OCI-LY1 (cell line): ENCODE data around the gene EFNA2.

Experiments used
- H2AFZ ChIP-seq: fragments of 200-600 bp; sonication (generic), shearing (Covaris generic); 2 replicates; pipeline ENCODE4 v1.6.0; 2014; ENCODE audit warnings: antibody characterized with exemption, mild to moderate bottlenecking, low read length
- H3F3A ChIP-seq: fragments of 200-600 bp; sonication (generic), shearing (Covaris generic); 2 replicates; pipeline ENCODE4 v1.6.0; 2014; ENCODE audit warnings: mild to moderate bottlenecking, antibody characterized with exemption, low read length, moderate library complexity; ENCODE audit not compliant: insufficient read depth
- H3K27ac ChIP-seq: fragments of 200-600 bp; sonication (generic); 2 replicates; pipeline ENCODE4 v1.5.1; 2014; ENCODE audit warnings: low read length, mixed run types, mild to moderate bottlenecking, low read depth; ENCODE audit not compliant: poor library complexity, severe bottlenecking
- H3K27me3 ChIP-seq: fragments of 200-600 bp; sonication (generic); 2 replicates; pipeline ENCODE4 v1.6.0; 2014; ENCODE audit warnings: antibody characterized with exemption, mild to moderate bottlenecking, low read length, moderate library complexity; ENCODE audit not compliant: insufficient read depth
- H3K36me3 ChIP-seq: fragments of 200-600 bp; sonication (generic); 2 replicates; pipeline ENCODE4 v1.6.1; 2014; ENCODE audit warnings: mild to moderate bottlenecking, antibody characterized with exemption, low read length, moderate library complexity, mixed read lengths; ENCODE audit not compliant: insufficient read depth
- H3K4me1 ChIP-seq: fragments of 200-600 bp; sonication (generic); 2 replicates; pipeline ENCODE4 v1.5.1; 2014; ENCODE audit warnings: mild to moderate bottlenecking, low read length, moderate library complexity; ENCODE audit not compliant: insufficient read depth, severe bottlenecking
- H3K4me2 ChIP-seq: fragments of 200-600 bp; sonication (generic), shearing (Covaris generic); 2 replicates; pipeline ENCODE4 v1.6.1; 2014; ENCODE audit warnings: low read length
- H3K4me3 ChIP-seq: fragments of 200-600 bp; sonication (generic); 2 replicates; pipeline ENCODE4 v1.5.1; 2014; ENCODE audit warnings: low read length, low read depth, mild to moderate bottlenecking, mixed read lengths; ENCODE audit not compliant: poor library complexity, severe bottlenecking
- H3K79me2 ChIP-seq: fragments of 200-600 bp; shearing (Covaris generic); 2 replicates; pipeline ENCODE4 v1.6.1; 2016; ENCODE audit warnings: mixed run types, low read length, mixed read lengths; ENCODE audit not compliant: insufficient read depth
- H3K9ac ChIP-seq: fragments of 200-600 bp; sonication (generic), shearing (Covaris generic); 2 replicates; pipeline ENCODE4 v1.6.1; 2014; ENCODE audit warnings: mild to moderate bottlenecking, low read length, mixed read lengths
- H3K9me2 ChIP-seq: fragments of 200-600 bp; sonication (generic), shearing (Covaris generic); 2 replicates; pipeline ENCODE4 v1.6.1; 2014; ENCODE audit warnings: low read depth, mild to moderate bottlenecking, low read length, mixed read lengths
- H3K9me3 ChIP-seq: fragments of 200-600 bp; shearing (Covaris generic); 2 replicates; pipeline ENCODE4 v1.6.1; 2014; ENCODE audit warnings: low read length, mixed read lengths
- H4K20me1 ChIP-seq: fragments of 200-600 bp; sonication (generic), shearing (Covaris generic); 2 replicates; pipeline ENCODE4 v1.6.0; 2016; ENCODE audit warnings: mild to moderate bottlenecking, low read length; ENCODE audit not compliant: insufficient read depth
- CTCF ChIP-seq: fragments of 200-600 bp; sonication (generic), shearing (Covaris generic); IDR thresholded peaks from 2 replicates; pipeline ENCODE4 v1.5.1; 2017; ENCODE audit warnings: mild to moderate bottlenecking, antibody characterized with exemption, low read length, moderate library complexity, mixed read lengths
- EZH2 ChIP-seq: fragments of 200-600 bp; sonication (generic), shearing (Covaris generic); IDR thresholded peaks from 2 replicates; pipeline ENCODE4 v1.8.0; 2017; ENCODE audit warnings: borderline replicate concordance, mixed run types, mild to moderate bottlenecking, antibody characterized with exemption, low read length, moderate library complexity, mixed read lengths

EFNA2 gene

DNA sequence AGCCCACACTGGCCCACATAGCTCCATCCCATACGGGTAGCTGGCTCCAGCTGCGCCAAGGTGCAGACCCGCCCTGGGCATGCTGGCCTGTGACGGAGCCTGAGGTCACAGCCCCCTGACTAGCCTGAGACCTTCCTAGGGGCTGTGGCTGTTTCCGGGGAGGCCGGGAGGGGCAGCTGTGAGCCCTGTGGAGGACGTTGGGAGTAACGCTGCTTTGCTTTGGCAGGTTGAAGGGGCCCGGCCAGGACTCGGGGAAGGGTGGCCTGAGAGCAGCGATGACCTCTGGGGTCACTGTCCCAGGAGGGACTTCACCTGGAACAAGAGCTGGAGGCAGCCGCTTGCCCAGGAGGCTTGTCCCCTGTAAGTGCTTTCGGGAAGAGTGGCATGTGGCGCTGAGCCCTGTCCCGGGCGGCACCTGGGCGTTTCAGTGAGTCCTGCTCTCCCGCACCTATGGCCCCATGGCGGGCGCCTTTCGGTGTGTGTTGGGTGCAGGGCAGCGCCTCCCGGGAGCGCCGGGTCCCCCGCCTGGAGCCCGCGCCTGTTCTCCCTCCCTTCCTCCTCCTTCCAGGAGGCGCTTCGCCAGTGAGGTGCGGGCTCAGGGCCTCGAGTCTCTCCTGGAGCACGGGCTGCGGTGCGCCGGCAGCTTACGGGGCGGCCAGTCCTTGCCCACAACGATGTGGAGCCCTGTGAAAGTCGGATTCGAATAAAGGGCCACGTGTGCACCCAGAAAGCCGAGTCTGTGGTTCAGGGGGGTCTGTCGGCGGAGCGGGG, 11.4 kb upstream of the EFNA2 start:
- Histone ChIP-seq H3K4me2 (peak overlapping the region; percentile 62), H3K9me2 (no peaks in the 10 kb centered on the region), H3K36me3 (peaks cover 80% of the 10 kb centered on the region), H3K27me3 (no peaks in the 10 kb centered on the region), H3K79me2 (peaks cover 16% of the 10 kb centered on the region), H3K4me3 (peak overlapping the region; percentile 84), H2AFZ (no peak overlapping the region), H3K9me3 (no peaks in the 10 kb centered on the region), H4K20me1 (no peaks in the 10 kb centered on the region), H3K4me1 (peaks cover 60% of the 10 kb centered on the region), H3K9ac (peak overlapping the region; percentile 75; the same call in 1 of the 2 replicates), H3F3A (peaks cover 16% of the 10 kb centered on the region), H3K27ac (peak overlapping the region; percentile 22)
- TF ChIP-seq CTCF (no peak), EZH2 (no peak)

DNA sequence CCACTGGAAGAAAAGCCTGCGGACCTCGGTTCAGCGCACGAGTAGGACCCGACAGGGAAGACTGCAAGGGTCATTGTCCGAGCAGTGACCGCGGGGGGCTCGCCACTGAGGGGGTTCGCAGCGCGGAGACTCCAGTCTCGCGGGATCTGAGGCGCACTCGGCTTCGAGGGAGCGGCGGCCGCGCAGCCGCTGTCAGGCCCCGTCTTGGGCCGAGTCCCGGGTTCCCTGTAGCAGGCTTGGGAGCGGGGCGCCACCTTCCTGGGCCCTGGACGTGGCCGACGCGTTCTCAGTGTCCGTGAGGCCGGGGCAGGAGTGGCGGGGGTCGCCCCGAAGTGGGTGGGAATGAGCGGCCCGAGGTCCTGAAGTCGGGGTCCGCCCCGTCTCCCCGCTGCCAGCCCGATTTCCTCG, 10.8 kb upstream of the EFNA2 start:
- no peak overlapping the region for H2AFZ ChIP-seq
- no peaks in the 10 kb centered on the region for H3K9me3 ChIP-seq
- H3K9ac ChIP-seq: peak overlapping the region; percentile 75
- H3K4me2 ChIP-seq: peak overlapping the region; percentile 62
- peak overlapping the region; percentile 84 for H3K4me3 ChIP-seq
- H3F3A ChIP-seq: peaks cover 16% of the 10 kb centered on the region
- peaks cover 82% of the 10 kb centered on the region for H3K36me3 ChIP-seq
- TF ChIP-seq CTCF: no peak
- no peak for TF ChIP-seq EZH2
- H3K79me2 ChIP-seq: peaks cover 13% of the 10 kb centered on the region
- no peaks in the 10 kb centered on the region for H3K9me2 ChIP-seq
- no peaks in the 10 kb centered on the region for H3K27me3 ChIP-seq
- peak overlapping the region; percentile 24 for H3K27ac ChIP-seq
- H3K4me1 ChIP-seq: peaks cover 60% of the 10 kb centered on the region
- no peaks in the 10 kb centered on the region for H4K20me1 ChIP-seq

DNA sequence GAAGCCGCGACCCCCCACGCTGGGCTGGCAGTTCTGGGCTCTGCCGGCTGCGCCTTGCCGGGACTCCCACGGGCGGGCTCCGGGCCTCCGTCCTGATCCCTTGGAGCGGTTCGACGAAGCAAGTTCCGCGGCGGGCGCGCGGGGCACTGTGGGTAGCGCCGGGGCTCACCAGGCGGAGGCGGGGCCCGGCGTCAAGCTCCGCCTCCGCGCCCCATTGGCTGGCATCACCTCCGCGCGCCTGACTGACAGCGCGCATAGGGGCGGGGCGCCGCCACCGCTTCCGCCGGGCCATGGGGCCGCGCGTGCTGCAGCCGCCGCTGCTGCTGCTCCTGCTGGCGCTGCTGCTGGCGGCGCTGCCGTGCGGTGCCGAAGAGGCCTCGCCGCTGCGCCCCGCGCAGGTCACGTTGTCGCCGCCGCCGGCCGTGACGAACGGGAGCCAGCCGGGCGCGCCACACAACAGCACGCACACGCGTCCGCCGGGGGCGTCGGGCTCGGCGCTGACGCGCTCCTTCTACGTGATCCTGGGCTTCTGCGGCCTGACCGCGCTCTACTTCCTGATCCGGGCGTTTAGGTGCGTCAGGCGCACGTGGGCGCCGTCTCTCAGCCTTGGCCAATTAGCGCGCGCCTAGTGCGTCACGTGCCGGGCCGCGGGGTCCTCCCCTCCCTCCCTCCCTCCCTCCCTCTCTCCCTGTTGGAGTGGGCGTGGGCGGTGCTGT, 10.3 kb upstream of the EFNA2 start, which contains the start of gene FAM174C:
TSS of gene FAM174C (plus strand) at position 271 of the 716 bp plus-strand sequence. CDS start at position 291, 20 bp downstream.
- H3K79me2 ChIP-seq: peaks cover 7% of the 10 kb centered on the region
- H3K4me3 ChIP-seq: peak within 1 kb of the TSS; percentile 84
- no peaks in the 10 kb centered on the region for H3K27me3 ChIP-seq
- H3K36me3 ChIP-seq: peaks cover 82% of the 10 kb centered on the region
- H3K9me2 ChIP-seq: no peaks in the 10 kb centered on the region
- H3K4me1 ChIP-seq: peaks cover 56% of the 10 kb centered on the region
- peak within 1 kb of the TSS; percentile 85 for H3K27ac ChIP-seq
- H2AFZ ChIP-seq: no peak within 1 kb of the TSS
- H3K9me3 ChIP-seq: no peaks in the 10 kb centered on the region
- H3K9ac ChIP-seq: peak within 1 kb of the TSS; percentile 95
- H3K4me2 ChIP-seq: peak within 1 kb of the TSS; percentile 91
- peaks cover 16% of the 10 kb centered on the region for H3F3A ChIP-seq
- no peaks in the 10 kb centered on the region for H4K20me1 ChIP-seq
- no peak for TF ChIP-seq CTCF
- TF ChIP-seq EZH2: no peak
